K562 (cell line): ENCODE measurements around the gene FOXN3. TPM values are rescaled to one million over a fixed set of nuclear protein-coding genes. Genes with fewer than 3 reads are reported as not detected.

Source experiments
- ATAC-seq: fragments of 200-7000 bp; cut with Tn5 transposase; 3 replicates; pipeline ENCODE4 v1.9.1; 2020; ENCODE audit warnings: moderate library complexity
- BruUV-seq: library from RNA; stranded (reverse); fragments of 400-500 nt; replicated peaks from 2 replicates; lab custom pipeline; 2021; lab: Mats Ljungman, UMichigan
- CTCF ChIA-PET: fragments of 300-600 bp; formaldehyde crosslinking; extraction: SDS; loops from one replicate; lab custom pipeline; 2021; ENCODE audit warnings: low intra/inter-chr PET ratio; lab: Yijun Ruan, JAX
- POLR2A ChIA-PET: fragments of 300-600, 350-650 bp; sonication (Branson Sonifier 250); formaldehyde crosslinking; extraction: SDS; loops from one replicate; lab custom pipeline; 2021; ENCODE audit warnings: antibody characterized with exemption, inconsistent platforms; lab: Yijun Ruan, JAX
- DNase-seq, 4 experiments: peaks; one replicate each; pipeline versions ENCODE4 v3.0.0 to v3.0.0-alpha.2; 2011 to 2018; ENCODE audit warnings: low spot score in 3 of 4, mixed read lengths in 3 of 4; ENCODE audit errors: extremely low read depth in 1 of 4
- FAIRE-seq: peaks from 2 replicates; lab custom pipeline; 2011; peaks lifted over from hg19 to GRCh38; lab: Jason Lieb, UNC
- H2AFZ ChIP-seq: 2 replicates; pipeline ENCODE4 v1.6.0; 2011; ENCODE audit warnings: low read depth, low read length, control low read depth, inconsistent platforms
- H3K27ac ChIP-seq: fragments of 200-600 bp; 3 replicates; pipeline ENCODE4 v1.8.0; 2011; ENCODE audit warnings: low read depth, mild to moderate bottlenecking, control low read depth, inconsistent platforms, low read length, moderate library complexity, mixed read lengths; ENCODE audit errors: extremely low read depth
- H3K27me3 ChIP-seq, 2 experiments: fragments of 300-600 bp in 1 of 2; 2 replicates in 1 of 2; 3 replicates in 1 of 2; pipeline versions ENCODE4 v1.6.0 to v1.8.0; 2011; ENCODE audit warnings: inconsistent platforms in 2 of 2, low read length in 2 of 2, mild to moderate bottlenecking in 1 of 2, mixed read lengths in 1 of 2, moderate library complexity in 1 of 2; ENCODE audit not compliant: control insufficient read depth in 2 of 2, insufficient read depth in 2 of 2
- H3K36me3 ChIP-seq: fragments of 300-600 bp; 3 replicates; pipeline ENCODE4 v1.8.0; 2011; ENCODE audit warnings: mild to moderate bottlenecking, low read length, inconsistent platforms; ENCODE audit not compliant: control insufficient read depth, insufficient read depth
- H3K4me1 ChIP-seq, 2 experiments: fragments of 200-600 bp in 1 of 2; replicated peaks in 1 of 2; 2 replicates in 1 of 2; 3 replicates in 1 of 2; pipeline versions ENCODE4 v1.5.1 to v1.8.0; 2011; ENCODE audit warnings: inconsistent platforms in 2 of 2, low read length in 2 of 2, mild to moderate bottlenecking in 1 of 2, mixed read lengths in 1 of 2, moderate library complexity in 1 of 2; ENCODE audit not compliant: control insufficient read depth in 2 of 2, insufficient read depth in 2 of 2
- H3K4me2 ChIP-seq: 2 replicates; pipeline ENCODE4 v1.6.1; 2011; ENCODE audit warnings: low read length, control low read depth, inconsistent platforms, mixed read lengths; ENCODE audit not compliant: insufficient read depth
- H3K4me3 ChIP-seq: fragments of 200-600 bp; sonication (generic), shearing (Covaris generic); 2 replicates; pipeline ENCODE4 v1.5.1; 2016; ENCODE audit warnings: control low read depth, inconsistent platforms
- H3K79me2 ChIP-seq: fragments of 200-600 bp; 3 replicates; pipeline ENCODE4 v1.8.0; 2011; ENCODE audit warnings: low read length, inconsistent platforms; ENCODE audit not compliant: control insufficient read depth, insufficient read depth
- H3K9ac ChIP-seq, 2 experiments: 2 replicates each; pipeline versions ENCODE4 v1.6.0 to v1.6.1; 2011; ENCODE audit warnings: low read depth in 2 of 2, low read length in 2 of 2, control low read depth in 1 of 2, inconsistent platforms in 1 of 2, mild to moderate bottlenecking in 1 of 2, mixed read lengths in 1 of 2; ENCODE audit not compliant: insufficient read depth in 1 of 2
- H3K9me1 ChIP-seq: one replicate; pipeline ENCODE4 v1.6.0; 2011; ENCODE audit warnings: inconsistent platforms, mild to moderate bottlenecking, low read length, moderate library complexity; ENCODE audit not compliant: control insufficient read depth, insufficient read depth
- H3K9me3 ChIP-seq: replicated peaks from 2 replicates; pipeline ENCODE4 v1.5.1; 2011; ENCODE audit warnings: low read depth, low read length, inconsistent platforms; ENCODE audit not compliant: control insufficient read depth, insufficient read depth
- H4K20me1 ChIP-seq: replicated peaks from 2 replicates; pipeline ENCODE4 v1.6.1; 2011; ENCODE audit warnings: low read length, inconsistent platforms, mixed read lengths; ENCODE audit not compliant: control insufficient read depth, insufficient read depth
- BHLHE40 ChIP-seq: IDR thresholded peaks from 2 replicates; pipeline ENCODE4 v1.6.1; 2011; ENCODE audit warnings: low read length, improper control_type of control experiment
- HMGN3 ChIP-seq: IDR thresholded peaks from 2 replicates; pipeline ENCODE4 v1.6.1; 2011; ENCODE audit warnings: borderline replicate concordance, low read depth, mild to moderate bottlenecking, mixed read lengths, low read length; ENCODE audit not compliant: insufficient read length; ENCODE audit errors: extremely low read depth
- KLF10 ChIP-seq: fragments of 250-450 bp; sonication (Bioruptor Pico); IDR thresholded peaks from 2 replicates; pipeline ENCODE4 v1.6.1; 2021; ENCODE audit warnings: matching md5 sums
- MBD2 ChIP-seq: sonication (generic); IDR thresholded peaks from 2 replicates; pipeline ENCODE4 v1.6.1; 2016; ENCODE audit warnings: low read depth, borderline replicate concordance
- NRF1 ChIP-seq, 2 experiments: fragments of 450-650 bp; IDR thresholded peaks in 1 of 2; conservative IDR thresholded peaks in 1 of 2; 2 replicates each; pipeline ENCODE4 v1.6.1; 2014; ENCODE audit warnings: mild to moderate bottlenecking in 2 of 2
- SMAD3 ChIP-seq: fragments of 450-650 bp; formaldehyde crosslinking; conservative IDR thresholded peaks from 2 replicates; pipeline ENCODE4 v1.4.0; 2020; ENCODE audit warnings: mild to moderate bottlenecking
- SUPT5H ChIP-seq: fragments of 450-650 bp; IDR thresholded peaks from 2 replicates; pipeline ENCODE4 v1.6.1; 2016
- TEAD2 ChIP-seq: fragments of 450-650 bp; IDR thresholded peaks from 2 replicates; pipeline ENCODE4 v1.6.1; 2016; ENCODE audit warnings: missing genetic modification characterization, control low read depth, missing compliant biosample characterization
- TGIF2 ChIP-seq: sonication (generic); formaldehyde crosslinking; IDR thresholded peaks from 2 replicates; pipeline ENCODE4 v1.8.1; 2022; ENCODE audit warnings: mild to moderate bottlenecking, missing genetic modification reagents, moderate library complexity
- U2AF1 ChIP-seq: fragments of 200-400 bp; formaldehyde crosslinking; optimal IDR thresholded peaks from 2 replicates; pipeline ENCODE3; 2017; ENCODE audit warnings: mild to moderate bottlenecking, low read depth, low read length, moderate library complexity
- ZKSCAN3 ChIP-seq: fragments of 250-450 bp; sonication (Bioruptor Pico); IDR thresholded peaks from 2 replicates; pipeline ENCODE4 v1.4.0; 2020
- ZNF3 ChIP-seq: fragments of 250-450 bp; sonication (Bioruptor Pico); IDR thresholded peaks from 2 replicates; pipeline ENCODE4 v1.5.0; 2021; ENCODE audit warnings: mild to moderate bottlenecking, moderate library complexity
- in situ Hi-C: fragments of 300-500 bp; cut with MboI; formaldehyde crosslinking; loops from 4 replicates; pipeline ENCODE4 v1.15.0; 2018; ENCODE audit warnings: inconsistent platforms, mixed read lengths
- intact Hi-C: fragments of 100-400 bp; cut with micrococcal nuclease; formaldehyde crosslinking; loops from 2 replicates; pipeline ENCODE4 v1.14.2; 2022
- polyA plus RNA-seq, 8 experiments: library from polyadenylated mRNA; depleted of rRNA in 4 of 8; stranded (reverse) in 5 of 8; unstranded in 3 of 8; fragments of >200 nt; fragmentation: Nextera tagmentation in 2 of 8; fragmentation: Illumina TruSeq in 1 of 8; extraction: Ambion mirVana in 2 of 8; extraction: Trizol in 1 of 8; gene quantifications; 2 replicates each; pipeline versions ENCODE4 v1.2.1 to v1.2.3, GENCODE V29; 2011 to 2014; ENCODE audit warnings: inconsistent platforms in 1 of 8, missing spikeins in 1 of 8
- total RNA-seq, 7 experiments: library from RNA; depleted of rRNA in 6 of 7; stranded (reverse); fragments of >200 nt in 6 of 7; fragmentation: Illumina TruSeq in 2 of 7; extraction: Trizol in 2 of 7; gene quantifications; 2 replicates each; pipeline versions ENCODE4 v1.2.1 to v1.2.3, GENCODE V29; 2011 to 2021; ENCODE audit warnings: low replicate concordance in 1 of 7
- TF ChIP-seq, protein P1 (sequence below), 2 experiments: IDR thresholded peaks in 1 of 2; conservative IDR thresholded peaks in 1 of 2; 2 replicates each; pipeline ENCODE4 v1.6.1; 2016; ENCODE audit warnings: low read depth in 2 of 2, mild to moderate bottlenecking in 1 of 2, missing compliant biosample characterization in 1 of 2, missing genetic modification characterization in 1 of 2, moderate library complexity in 1 of 2
- TF ChIP-seq, protein P2 (sequence below), 2 experiments: fragments of 450-650 bp; IDR thresholded peaks; 2 replicates each; pipeline ENCODE4 v1.6.1; 2016
- TF ChIP-seq, protein P3 (sequence below): fragments of 150-350 bp; IDR thresholded peaks from 2 replicates; pipeline ENCODE4 v1.6.1; 2014; ENCODE audit warnings: low read depth, mild to moderate bottlenecking, low read length, borderline replicate concordance

FOXN3 gene
- total and polyA plus RNA-seq, 9 of the 15 experiments (the other 6 are each of a cell fraction or from before 2014, with no cell fraction given): 0.07 to 1.3 (median 0.40) TPM

GRCh38 chr14:89406361-89406760, 10.7 kb downstream of the FOXN3 start:
- H3K9me1 ChIP-seq: no peaks in the 10 kb centered on the region
- DNase-seq (no peak), FAIRE-seq (no peak), ATAC-seq (no peak)
- H3K4me3 ChIP-seq: no peak overlapping the region
- CTCF ChIA-PET: no interaction called here
- intact Hi-C loops: no loop called here
- no TSS peak for BruUV-seq
- no peaks in the 10 kb centered on the region for H3K79me2 ChIP-seq
- peaks cover 0 to 4% of the 10 kb centered on the region in 2 experiments; a peak in 1 of 5 replicates for H3K27me3 ChIP-seq
- no peaks in the 10 kb centered on the region for H3K36me3 ChIP-seq
- H3K9me3 ChIP-seq: no peaks in the 10 kb centered on the region
- POLR2A ChIA-PET: no interaction called here
- no peak overlapping the region for H3K9ac ChIP-seq
- no peaks in the 10 kb centered on the region for H3K4me1 ChIP-seq
- no peak overlapping the region for H3K27ac ChIP-seq
- in situ Hi-C loops: no loop called here
- no peak overlapping the region for H3K4me2 ChIP-seq
- no peak overlapping the region for H2AFZ ChIP-seq
- H4K20me1 ChIP-seq: no peaks in the 10 kb centered on the region
- TF ChIP-seq MBD2 (no peak), SUPT5H (no peak), BHLHE40 (no peak), ZNF3 (CRISPR knock-in tag) (no peak), SMAD3 (CRISPR knock-in tag) (no peak), NRF1 (conservative IDR thresholded peaks at IDR 0.05 in 1 of 2, IDR thresholded peaks at IDR 0.05 in 1 of 2) (no peak), ZKSCAN3 (CRISPR knock-in tag) (no peak), HMGN3 (no peak), TEAD2 (tag) (no peak), TGIF2 (CRISPR knock-in tag) (no peak), U2AF1 (no peak), KLF10 (CRISPR knock-in tag) (no peak)
- TF ChIP-seq, protein P1, sequence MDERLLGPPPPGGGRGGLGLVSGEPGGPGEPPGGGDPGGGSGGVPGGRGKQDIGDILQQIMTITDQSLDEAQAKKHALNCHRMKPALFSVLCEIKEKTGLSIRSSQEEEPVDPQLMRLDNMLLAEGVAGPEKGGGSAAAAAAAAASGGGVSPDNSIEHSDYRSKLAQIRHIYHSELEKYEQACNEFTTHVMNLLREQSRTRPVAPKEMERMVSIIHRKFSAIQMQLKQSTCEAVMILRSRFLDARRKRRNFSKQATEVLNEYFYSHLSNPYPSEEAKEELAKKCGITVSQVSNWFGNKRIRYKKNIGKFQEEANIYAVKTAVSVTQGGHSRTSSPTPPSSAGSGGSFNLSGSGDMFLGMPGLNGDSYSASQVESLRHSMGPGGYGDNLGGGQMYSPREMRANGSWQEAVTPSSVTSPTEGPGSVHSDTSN (CRISPR knock-in tag; IDR thresholded peaks at IDR 0.05; ENCODE audit: low read depth): no peak
- TF ChIP-seq, protein P1 (tag; conservative IDR thresholded peaks at IDR 0.05; ENCODE audit: low read depth): no peak
- TF ChIP-seq, protein P2, sequence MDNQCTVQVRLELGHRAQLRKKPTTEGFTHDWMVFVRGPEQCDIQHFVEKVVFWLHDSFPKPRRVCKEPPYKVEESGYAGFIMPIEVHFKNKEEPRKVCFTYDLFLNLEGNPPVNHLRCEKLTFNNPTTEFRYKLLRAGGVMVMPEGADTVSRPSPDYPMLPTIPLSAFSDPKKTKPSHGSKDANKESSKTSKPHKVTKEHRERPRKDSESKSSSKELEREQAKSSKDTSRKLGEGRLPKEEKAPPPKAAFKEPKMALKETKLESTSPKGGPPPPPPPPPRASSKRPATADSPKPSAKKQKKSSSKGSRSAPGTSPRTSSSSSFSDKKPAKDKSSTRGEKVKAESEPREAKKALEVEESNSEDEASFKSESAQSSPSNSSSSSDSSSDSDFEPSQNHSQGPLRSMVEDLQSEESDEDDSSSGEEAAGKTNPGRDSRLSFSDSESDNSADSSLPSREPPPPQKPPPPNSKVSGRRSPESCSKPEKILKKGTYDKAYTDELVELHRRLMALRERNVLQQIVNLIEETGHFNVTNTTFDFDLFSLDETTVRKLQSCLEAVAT (IDR thresholded peaks at IDR 0.05): no peak
- TF ChIP-seq, protein P3, sequence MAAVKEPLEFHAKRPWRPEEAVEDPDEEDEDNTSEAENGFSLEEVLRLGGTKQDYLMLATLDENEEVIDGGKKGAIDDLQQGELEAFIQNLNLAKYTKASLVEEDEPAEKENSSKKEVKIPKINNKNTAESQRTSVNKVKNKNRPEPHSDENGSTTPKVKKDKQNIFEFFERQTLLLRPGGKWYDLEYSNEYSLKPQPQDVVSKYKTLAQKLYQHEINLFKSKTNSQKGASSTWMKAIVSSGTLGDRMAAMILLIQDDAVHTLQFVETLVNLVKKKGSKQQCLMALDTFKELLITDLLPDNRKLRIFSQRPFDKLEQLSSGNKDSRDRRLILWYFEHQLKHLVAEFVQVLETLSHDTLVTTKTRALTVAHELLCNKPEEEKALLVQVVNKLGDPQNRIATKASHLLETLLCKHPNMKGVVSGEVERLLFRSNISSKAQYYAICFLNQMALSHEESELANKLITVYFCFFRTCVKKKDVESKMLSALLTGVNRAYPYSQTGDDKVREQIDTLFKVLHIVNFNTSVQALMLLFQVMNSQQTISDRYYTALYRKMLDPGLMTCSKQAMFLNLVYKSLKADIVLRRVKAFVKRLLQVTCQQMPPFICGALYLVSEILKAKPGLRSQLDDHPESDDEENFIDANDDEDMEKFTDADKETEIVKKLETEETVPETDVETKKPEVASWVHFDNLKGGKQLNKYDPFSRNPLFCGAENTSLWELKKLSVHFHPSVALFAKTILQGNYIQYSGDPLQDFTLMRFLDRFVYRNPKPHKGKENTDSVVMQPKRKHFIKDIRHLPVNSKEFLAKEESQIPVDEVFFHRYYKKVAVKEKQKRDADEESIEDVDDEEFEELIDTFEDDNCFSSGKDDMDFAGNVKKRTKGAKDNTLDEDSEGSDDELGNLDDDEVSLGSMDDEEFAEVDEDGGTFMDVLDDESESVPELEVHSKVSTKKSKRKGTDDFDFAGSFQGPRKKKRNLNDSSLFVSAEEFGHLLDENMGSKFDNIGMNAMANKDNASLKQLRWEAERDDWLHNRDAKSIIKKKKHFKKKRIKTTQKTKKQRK: no peak
